Hematopoietic multipotent progenitor cell (in vitro differentiated cells): ENCODE measurements around the gene ITSN2. TPM values are rescaled to one million over a fixed set of nuclear protein-coding genes. Genes with fewer than 3 reads are reported as not detected.
"Not testable (repeated sequence)": the region's sequence is repeated elsewhere in the genome, so short reads cannot be mapped to it uniquely, and the experiment has no call there.

ENCODE experiments used
- DNase-seq, 3 donors: peaks; one replicate each; pipeline ENCODE4 v3.0.0-alpha.2; 2011 to 2015; ENCODE audit warnings: low read depth in 2 of 3, low spot score in 2 of 3
- total RNA-seq: library from RNA; depleted of rRNA; stranded (reverse); fragments of >200 nt; gene quantifications from one replicate; pipeline ENCODE4 v1.2.3, GENCODE V29; 2012

Gene ITSN2
- total RNA-seq, 1 donor, result 63.6 TPM

DNA sequence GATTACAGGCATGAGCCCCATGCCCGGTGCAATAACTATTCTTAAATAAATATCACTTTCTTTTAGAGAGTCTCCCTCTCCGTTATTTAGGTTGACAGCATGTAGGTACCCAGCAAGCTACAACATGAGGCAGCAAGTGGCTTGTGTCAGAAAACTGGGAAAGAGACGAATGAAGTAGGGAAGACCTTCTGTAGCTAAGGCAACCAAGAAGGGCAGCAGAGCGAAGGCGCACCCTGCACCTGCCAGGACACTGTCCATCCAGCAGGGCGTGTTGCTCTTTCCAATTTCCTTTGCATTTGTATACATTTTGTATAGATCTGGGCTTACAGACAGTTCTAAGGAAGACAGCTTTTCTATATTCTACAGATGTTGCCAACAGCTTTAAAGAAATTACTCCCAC is 137.4 kb downstream of the ITSN2 start:
- no peak for DNase-seq

DNA sequence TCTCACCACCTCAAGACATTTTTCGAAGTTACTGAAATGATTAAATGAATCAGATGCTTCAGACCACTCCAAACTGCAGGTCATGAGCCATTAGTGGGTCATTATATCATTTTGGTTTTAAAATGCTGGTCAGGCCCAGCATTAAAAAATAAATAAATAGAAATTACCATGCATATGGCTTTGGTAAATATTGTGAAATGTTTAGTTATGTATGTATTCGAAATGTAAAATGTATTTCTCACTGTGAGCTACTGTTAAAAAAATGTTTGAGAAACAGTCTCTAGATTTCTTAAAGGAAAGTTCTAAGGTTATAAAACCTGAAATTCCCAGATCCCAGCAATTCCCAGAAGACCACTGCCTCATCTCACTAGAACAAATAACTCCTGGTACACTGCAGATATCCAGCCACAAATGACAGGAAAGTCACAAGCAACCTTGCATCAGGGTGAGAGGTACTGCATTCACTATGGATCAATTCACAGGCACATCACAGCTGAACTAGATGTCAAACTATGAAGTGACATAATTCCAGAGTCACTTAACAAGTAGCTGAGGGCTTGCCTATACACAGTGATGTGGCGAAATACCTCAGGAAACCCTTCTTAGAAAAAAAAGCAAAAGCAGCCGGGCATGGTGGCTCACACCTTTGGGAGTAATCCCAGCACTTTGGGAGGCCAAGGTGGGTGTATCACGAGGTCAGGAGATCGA is 138.8 kb downstream of the ITSN2 start:
- DNase-seq, result no peak

DNA sequence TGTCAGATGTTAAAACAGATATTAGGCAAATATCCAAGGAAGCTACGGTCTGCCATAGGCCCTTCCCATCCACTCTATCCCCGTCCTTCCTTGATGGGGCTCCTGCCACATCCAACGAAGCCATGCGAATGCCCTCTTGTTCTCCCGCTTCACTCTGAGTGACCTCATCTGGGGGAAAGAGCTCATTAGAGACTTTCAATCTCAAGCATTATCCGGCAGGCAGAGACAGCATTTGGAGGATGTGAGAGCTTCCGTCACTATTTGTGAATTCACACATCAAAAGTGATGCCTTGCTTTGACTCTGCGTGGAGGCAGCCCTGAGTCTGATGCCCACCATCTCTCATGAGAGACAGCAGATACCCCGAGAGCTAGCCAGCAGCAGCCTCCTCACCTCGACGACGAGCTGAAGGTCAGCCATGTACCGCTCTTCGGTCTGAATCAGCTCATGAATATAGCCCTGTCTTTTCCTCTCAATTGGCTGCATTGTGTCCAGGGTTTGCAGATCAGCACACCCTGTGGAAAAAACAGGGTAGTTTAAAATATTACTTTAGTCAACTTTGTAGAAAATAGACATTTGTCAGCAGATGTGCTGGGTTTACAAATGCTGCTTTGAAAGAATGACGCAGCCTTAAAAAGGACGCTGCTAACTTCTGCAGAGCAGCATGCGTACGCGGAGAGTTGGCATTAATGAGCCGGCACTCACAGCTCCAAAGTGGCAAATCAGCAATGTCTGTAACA is 139.6 kb downstream of the ITSN2 start:
- no peak for DNase-seq

DNA sequence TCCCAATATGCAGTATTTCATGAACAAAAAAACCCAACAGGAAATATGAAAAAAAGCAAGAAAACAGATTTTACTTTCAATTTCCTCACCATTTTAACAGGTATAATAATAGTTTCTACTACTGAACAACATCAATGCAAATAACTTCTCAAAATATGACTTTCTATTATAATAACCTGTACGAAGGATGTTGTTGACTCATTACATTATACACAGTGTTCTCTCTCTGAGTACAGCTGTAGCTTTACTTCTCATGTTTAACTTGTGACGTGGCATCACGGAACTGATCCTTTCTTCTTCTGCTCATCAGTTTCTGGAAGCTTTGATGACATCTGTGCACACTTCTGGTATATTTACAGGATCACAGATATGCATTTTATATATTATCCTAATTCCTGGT is 145.5 kb downstream of the ITSN2 start:
- DNase-seq, result no peak

DNA sequence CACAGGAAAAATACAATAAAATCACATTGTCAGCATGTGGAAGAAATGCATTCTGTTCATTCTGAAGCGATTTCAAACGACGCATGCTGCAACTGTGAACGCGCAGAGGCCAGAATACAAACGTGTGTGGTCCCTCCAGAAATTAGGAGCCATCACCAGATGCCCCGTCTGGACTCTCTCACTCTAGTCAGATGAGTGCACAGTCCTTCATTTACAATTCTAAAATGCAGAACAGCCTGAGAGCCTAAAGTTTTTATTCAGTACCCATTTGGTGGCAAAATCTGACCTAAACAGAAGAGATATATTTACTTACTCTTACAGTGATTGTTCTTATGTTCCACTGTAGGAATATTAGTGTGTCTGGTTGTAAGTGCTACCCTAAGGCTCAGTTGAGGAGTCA is 148.9 kb downstream of the ITSN2 start:
- DNase-seq, result no peak

DNA sequence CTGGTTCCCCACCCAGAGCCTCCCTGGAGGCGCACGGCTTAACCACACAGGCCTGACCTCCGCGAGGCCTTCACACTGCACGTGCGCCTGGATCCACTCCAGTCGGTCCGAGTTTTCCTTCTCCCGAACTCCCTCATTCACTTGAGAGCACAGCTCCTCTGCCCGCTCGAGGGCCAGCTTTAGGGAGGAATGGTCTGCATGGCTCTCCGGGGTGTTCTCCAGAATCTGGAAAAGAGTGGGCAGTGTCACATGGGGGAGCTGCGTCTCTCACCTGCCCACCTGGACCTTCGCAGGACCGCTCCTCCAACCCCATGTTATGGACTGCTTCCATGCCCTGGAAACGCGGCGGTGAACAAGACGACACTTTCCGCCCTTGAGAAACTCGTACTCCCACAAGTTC is 149.6 kb downstream of the ITSN2 start:
- no peak for DNase-seq

DNA sequence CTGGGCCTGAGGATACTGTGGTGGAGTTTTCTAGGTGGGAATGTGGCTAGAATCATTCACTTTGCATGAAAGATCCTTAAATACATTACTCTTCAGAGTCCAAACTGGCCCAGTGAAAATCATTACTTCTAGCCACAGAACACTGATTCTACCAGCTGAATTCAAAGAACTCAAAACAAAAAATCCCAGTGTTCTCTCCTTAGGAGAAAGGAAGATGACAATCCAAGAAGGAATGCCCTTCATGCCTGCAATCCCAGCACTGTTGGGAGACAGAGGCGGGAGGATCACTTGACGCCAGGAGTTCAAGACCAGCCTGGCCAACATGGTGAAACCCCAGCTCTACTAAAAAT is 150.3 kb downstream of the ITSN2 start:
- DNase-seq, result no peak

DNA sequence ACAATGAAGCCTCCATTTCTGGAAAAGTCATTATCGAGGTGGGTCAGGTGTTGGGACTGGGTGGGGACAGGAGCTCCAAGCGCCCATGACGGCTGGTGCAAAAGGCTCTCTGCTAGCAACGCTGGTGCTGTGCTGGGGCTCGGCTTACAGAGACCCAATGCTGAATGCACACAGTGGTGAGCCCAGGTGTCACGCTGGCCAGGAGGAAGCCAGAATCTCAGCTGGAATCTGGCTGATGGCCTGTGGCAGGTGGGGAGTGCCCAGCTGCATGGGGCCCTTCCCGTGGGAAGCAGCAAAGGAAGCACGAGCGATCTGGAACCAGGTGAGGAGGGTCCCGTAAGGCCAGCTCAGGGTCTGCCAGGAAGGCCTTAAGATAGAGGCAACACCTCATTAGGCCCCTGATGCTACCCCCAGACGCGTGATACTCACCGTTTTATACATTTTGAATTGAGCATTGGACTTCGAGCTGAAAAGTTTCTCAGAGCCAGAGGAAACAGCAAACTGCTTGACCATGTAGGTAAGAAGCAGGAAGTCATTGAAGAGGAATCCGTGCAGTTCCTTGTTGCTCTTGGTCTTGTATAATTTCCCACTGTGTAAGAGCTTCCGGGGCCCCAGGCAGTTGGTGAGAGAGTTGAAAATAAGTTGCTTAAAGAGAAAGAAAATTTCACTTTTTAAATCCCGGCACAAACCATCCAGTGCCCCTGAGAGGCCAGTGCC is 150.8 kb downstream of the ITSN2 start:
- DNase-seq, result no peak

DNA sequence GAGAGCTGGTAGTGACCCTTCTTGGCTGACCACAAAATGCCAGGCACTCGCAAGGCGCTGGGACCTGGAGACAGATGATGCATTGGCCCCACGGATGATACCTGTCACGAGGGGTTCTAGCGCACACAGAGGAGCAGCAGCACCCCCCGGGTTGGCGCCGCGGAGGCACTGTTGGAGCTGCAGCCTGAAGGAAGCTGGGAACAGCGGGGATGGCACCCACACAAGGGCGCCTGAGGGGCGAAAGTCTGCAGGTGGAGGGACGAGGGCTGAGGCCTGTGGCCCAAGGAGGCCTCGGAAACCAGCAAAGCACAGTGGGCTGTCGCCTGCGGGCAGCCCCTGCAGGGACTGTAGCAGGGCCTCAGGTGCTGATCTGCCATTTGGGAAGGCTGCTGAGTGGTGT is 151.8 kb downstream of the ITSN2 start:
- no peak for DNase-seq

DNA sequence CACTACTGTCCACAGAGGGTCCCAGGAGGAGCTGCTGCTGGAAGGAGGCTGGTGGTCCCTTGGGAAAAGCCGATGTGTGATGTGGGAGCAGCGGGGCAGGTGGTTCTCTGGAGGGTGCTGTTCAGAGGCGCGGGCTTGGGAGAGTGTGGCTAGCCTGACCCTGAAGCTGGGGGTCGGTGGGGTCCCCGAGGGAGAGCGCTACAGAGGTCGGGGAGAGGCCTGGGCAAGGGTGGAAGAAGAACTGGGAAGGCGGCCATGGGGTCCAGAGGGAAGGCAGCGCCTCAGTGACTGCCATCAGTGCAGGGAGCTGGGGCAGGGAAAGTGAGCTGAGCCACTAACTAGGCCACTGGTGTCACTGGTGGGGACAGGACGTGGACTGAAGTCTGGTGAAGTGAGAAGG is 153.0 kb downstream of the ITSN2 start:
- no peak for DNase-seq

DNA sequence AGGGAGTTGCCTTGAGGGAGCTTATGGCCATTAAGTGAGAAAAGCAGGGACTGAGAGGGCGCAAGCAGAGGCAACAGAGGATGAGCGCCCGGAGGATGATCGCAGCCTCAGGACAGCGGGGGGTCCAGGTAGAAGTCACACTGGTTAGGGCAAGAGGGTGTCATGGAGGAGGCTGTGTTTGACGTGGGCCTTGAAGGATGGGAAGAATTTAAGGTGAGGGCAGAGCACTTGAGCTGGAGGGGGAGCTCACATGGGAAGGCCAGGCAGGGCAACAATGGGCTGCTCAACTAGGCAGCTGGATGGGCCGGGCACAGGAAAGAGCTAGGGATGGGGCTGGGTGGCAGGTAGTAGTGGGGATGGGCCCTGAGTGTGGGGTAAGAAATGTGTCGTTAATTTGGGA is 153.6 kb downstream of the ITSN2 start:
- DNase-seq, result no peak

DNA sequence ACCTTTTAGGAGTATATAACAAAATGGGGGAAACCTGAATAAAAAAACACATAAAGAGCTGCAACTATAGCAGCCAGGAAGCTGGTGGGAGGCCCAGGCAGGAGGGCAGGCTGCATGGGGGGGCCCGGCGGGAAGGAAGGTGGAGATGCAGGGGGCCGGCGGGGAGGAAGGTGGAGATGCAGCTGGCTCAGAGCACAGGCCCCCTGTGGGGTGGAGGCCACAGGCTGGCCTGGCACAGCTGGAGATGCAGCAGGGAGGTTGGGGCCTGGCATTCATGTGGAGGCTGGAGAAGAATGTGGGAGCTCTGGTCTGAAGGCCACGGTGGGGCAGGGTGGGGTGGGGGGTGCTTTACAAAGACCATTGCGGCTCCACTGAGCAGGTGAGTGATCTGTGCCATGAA is 154.1 kb downstream of the ITSN2 start:
- no peak for DNase-seq

DNA sequence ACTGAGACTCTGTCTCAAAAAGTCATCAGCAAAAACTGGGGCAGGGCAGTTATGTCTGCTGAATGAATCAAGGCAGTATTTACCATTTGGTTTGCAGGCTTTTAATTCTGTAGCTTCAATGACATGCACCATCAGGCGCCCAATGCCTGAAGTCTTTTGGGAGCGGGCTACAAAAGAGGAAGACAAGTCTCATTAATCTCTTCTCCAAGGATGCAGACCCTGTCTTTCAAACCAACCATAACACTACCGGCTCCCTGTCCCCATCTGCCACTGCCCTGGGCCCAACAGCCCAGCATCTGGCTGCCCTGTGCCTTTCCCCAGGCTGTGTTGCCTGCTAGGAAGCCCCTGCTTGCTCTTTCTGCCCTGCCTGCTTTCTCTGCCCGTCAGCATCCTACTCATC is 155.2 kb downstream of the ITSN2 start:
- no peak for DNase-seq

DNA sequence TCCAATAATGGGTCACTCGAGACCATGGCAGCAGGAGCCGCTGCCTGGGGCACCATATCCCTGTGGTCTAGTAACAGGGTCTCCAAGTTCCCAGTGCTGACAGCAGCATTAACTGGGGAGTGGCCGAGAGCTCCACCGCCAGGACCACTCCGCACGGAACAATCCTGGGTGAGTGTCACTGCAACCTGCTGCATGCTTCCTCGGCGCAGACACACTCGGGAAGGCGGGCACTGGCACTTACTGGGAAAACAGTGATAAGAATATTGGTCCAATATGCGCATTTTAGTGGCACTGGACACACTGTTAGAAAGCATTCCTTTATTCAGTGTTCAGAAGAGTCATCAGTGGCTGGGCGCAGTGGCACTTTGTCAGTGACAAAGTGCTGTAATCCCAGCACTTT is 155.8 kb downstream of the ITSN2 start:
- no peak for DNase-seq

DNA sequence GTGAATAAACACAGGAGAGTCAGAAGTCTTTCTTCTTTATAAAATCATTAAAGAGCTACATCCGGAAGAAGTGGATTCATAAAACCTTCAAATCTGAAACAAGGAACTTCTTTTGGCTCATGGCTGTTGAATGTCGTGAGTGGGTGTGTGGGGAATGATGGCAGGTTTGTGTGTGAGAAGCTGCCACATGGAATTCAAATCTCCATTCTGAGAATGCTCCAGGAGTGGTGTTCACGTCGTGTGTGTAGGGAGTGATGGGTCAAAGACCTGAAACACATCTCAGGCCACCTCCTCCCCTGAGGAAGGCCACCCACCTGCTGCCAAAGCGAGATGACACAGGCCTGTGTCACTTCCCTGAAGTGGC is 156.6 kb downstream of the ITSN2 start:
- DNase-seq, result no peak

DNA sequence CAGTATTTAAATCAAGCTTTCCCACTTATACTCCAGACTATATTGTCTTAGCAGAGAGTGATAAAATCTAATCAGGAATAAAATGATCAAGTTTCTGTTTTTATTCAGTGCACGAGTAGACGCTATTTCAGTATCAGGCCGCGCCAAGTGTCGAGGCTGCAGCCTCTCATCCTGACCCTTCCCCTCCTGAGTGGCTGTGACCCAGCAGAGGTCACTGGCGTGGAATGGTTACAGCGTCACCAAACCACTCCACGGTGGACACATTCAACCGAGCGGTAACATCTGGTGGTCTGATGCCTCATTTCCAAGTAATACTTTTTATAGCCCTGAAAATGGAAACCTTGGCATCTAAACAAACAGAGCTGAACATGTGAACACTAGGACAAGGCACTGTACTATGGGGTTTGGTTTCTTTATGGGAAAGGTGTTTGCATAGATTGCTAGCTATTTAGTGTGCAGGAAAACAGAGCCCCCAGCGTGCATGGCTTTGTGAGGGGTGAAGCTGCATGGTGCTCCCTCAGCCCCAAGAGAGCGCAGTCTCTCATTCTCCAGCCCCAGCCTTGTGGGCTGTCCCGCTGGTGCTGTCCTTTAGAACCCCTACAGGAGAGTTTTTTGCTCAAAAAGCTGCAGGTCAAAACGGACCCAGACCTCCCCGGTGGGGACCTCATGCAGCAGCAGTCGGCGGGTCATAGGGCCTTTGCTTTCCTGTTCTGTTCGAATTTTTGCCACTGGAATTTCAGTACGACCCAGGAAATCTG is 157.1 kb downstream of the ITSN2 start:
- DNase-seq, result no peak

DNA sequence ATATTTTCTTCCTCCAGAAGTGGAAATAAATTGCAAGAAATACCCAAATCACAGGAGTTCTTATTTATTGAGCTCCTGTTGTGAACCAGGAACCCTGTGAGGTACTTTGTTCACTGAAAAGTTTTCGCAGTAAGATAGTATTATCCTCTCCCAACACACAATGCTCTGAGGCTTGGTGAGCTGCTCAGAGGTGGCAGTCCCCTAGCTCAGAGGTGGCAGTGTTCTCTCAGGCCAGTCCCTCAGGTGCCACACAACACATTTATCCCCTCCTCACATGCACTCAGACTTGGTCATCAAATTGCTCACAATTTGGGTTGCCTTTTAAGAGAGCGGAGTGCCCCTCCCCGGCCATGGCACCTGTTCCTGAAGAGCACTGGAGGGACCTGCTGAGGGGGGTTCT is 159.5 kb downstream of the ITSN2 start:
- DNase-seq, result no peak

DNA sequence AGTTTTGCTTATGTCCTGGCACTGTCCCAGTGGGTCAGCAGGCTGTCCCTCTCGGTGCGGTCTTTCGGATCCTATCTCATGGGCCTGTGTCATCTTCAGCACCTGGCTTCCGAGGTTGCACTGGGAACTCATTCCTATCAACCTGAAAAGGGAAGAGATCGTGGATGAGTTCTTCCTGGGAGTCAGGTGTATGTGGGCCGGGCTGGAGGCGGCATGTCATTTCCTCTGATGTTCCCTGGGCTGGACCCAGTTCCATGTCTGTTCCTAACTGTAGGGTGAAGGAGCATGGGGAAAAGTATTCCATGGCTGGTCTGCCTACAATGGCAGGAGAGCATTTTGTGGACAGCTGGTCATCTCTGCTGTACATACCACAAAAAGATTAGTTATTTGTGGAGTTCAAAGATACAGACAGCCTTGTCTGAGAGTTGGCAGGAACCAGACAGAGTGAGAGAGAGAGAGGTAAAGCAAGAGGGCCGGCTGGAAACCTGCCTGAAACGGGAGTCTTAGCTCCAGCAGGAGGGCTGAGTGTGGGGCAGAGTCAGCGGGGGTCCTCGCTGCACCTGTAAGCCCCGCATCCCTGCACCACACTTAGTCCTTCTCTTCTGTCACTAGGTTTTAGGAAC is 160.3 kb downstream of the ITSN2 start:
- DNase-seq, result no peak

DNA sequence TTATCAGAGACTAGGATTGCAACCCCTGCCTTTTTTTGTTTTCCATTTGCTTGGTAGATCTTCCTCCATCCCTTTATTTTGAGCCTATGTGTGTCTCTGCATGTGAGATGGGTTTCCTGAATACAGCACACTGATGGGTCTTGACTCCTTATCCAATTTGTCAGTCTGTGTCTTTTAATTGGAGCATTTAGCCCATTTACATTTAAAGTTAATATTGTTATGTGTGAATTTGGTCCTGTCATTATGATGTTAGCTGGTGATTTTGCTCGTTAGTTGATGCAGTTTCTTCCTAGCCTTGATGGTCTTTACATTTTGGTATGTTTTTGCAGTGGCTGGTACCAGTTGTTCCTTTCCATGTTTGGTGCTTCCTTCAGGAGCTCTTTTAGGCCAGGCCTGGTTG is 163.1 kb downstream of the ITSN2 start:
- DNase-seq, result not testable (repeated sequence)

DNA sequence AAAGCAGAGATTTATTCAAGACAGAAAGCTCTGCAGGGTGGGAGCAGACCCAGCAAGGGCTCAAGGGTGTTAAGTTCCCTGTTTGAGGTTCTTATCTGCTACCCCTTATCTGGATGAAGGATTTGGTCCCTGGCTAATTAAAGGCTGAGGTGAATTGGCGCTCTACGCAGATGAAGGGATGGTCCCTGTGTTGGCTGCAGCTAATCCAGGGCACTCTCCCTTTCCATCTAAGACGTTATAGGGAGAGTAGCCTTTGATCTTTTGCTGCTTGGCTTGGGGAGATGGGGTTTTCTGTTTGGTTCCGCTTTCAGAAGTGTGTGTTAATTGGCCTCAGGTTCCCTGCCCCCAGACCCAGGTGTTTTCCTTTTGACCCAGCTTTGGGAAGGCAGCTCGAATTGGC is 168.5 kb downstream of the ITSN2 start:
- DNase-seq, result no peak

DNA sequence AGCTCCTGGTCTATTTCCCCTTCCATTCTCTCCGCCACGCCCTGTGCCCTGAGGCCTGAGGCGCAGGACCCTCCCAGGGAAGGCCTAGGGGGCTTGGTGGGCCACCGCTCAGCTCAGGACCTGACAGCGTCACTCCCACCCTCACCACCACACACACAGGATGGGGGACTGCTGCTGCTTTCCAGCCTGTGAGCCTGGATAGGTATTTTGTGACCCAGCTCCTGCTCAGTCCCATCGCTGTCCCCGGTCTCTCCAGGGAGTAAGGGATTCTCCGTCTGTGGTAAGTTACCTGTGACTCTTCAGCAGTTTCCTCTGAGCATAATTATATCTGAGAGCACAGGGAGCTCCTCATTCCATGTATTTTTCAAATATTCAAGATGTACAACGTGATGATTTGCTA is 169.2 kb downstream of the ITSN2 start:
- no peak for DNase-seq
